ENCODE data around the gene C12orf75.
"Not testable (repeated sequence)": the region's sequence is repeated elsewhere in the genome, so short reads cannot be mapped to it uniquely, and the experiment has no call there.

DNA sequence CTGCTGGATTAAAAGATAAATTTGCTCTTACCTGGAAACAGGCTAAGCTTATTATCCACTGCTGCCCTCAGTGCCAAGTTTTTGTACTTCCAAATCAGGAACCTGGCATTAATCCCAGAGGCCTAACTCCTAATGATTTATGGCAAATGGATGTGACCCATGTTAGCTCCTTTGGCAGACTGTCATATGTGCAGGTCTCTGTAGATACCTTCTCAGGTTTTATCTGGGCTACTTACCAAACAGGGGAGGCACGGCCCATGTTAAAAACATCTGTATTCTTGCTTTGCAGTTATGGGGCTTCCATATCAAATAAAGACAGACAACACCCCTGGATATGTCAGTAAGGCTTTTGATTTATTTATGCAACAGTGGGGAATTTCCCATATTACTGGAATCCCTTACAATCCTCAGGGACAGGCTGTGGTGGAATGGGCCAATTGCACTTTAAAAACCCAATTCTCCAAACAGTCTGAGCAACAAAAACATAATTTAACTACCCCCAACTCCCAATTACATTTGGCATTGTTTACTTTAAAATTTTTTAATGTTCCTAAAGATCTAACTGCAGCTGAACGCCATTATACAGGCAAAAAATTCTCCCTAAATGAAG lies 19.9 kb upstream of the C12orf75 start:
- TF ChIP-seq, protein P1, sequence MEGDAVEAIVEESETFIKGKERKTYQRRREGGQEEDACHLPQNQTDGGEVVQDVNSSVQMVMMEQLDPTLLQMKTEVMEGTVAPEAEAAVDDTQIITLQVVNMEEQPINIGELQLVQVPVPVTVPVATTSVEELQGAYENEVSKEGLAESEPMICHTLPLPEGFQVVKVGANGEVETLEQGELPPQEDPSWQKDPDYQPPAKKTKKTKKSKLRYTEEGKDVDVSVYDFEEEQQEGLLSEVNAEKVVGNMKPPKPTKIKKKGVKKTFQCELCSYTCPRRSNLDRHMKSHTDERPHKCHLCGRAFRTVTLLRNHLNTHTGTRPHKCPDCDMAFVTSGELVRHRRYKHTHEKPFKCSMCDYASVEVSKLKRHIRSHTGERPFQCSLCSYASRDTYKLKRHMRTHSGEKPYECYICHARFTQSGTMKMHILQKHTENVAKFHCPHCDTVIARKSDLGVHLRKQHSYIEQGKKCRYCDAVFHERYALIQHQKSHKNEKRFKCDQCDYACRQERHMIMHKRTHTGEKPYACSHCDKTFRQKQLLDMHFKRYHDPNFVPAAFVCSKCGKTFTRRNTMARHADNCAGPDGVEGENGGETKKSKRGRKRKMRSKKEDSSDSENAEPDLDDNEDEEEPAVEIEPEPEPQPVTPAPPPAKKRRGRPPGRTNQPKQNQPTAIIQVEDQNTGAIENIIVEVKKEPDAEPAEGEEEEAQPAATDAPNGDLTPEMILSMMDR (IDR thresholded peaks at IDR 0.05 in 2 of 3, conservative IDR thresholded peaks at IDR 0.05 in 1 of 3; ENCODE audit: control insufficient read depth in 2 of 3, extremely low read depth in 1 of 3, insufficient read depth in 1 of 3, low read depth in 3 of 3, low read length in 3 of 3), result not testable (repeated sequence)
- not testable (repeated sequence) for TF ChIP-seq POLR2A (IDR thresholded peaks at IDR 0.05; ENCODE audit: low read depth, low read length); PBX3 (IDR thresholded peaks at IDR 0.05; ENCODE audit: insufficient replicate concordance, low read depth, low read length); SREBF2 (IDR thresholded peaks at IDR 0.05; ENCODE audit: low read length); E2F4 (IDR thresholded peaks at IDR 0.05; ENCODE audit: low read depth, low read length); ZNF24 (IDR thresholded peaks at IDR 0.05); NFXL1 (IDR thresholded peaks at IDR 0.05; ENCODE audit: borderline replicate concordance)
